Tibial nerve (tissue), 4 donors: Measurements from ENCODE around the gene MGMT.

Source experiments
- CTCF ChIP-seq, 5 experiments: fragments of 200-600 bp in 3 of 5; fragments of 450-650 bp in 2 of 5; sonication (generic) in 3 of 5; IDR thresholded peaks; one replicate each; pipeline ENCODE4 v1.5.1; 2016 to 2019; ENCODE audit warnings: antibody characterized with exemption in 5 of 5, mild to moderate bottlenecking in 3 of 5, moderate library complexity in 2 of 5
- EP300 ChIP-seq, 2 donors: sonication (generic); formaldehyde crosslinking; IDR thresholded peaks; one replicate each; pipeline ENCODE4 v1.6.1; 2017; ENCODE audit warnings: antibody characterized with exemption in 2 of 2, mild to moderate bottlenecking in 1 of 2
- POLR2A ChIP-seq, 2 donors: fragments of 450-650 bp; IDR thresholded peaks; one replicate each; pipeline ENCODE4 v1.6.1; 2017; ENCODE audit warnings: antibody characterized with exemption in 2 of 2, mild to moderate bottlenecking in 2 of 2, moderate library complexity in 2 of 2

DNA sequence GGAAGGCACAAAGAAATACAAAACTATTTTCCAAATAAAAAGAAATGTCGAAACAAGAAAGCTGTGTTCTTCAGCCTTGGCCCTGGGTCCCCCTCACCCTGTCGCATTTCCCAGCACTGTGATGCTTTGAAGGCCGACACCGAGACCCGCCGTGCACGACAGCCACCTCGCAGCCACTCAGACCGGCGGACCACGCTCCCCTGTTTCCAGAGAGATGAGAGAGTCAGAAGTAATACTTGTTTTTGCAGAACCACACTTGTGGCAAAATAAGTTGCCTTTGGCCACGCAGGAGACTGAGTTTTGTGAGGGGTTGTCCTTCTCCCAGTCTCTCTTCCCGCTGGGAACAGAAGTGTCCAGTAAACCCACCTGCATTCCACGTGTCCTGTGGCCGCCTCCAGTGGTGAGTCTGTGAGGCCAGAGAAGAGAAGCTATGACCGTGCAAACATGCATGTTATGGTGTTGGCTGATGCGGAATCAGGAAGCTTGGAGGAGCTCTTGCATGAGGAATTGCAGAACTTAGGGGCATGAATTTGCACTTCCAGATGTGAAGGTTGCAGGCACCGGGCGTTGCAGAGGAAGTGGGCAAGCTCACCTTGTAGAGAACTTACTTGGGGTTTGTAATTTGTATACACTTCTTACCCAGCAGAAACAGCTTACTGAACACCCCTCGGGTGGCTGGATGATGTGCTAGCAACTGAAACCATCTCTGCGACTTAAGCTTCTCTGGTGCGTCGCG is 302.5 kb downstream of the MGMT start:
- no peak for TF ChIP-seq POLR2A (IDR thresholded peaks at IDR 0.05)
- TF ChIP-seq CTCF (IDR thresholded peaks at IDR 0.05), result no peak
- TF ChIP-seq EP300 (IDR thresholded peaks at IDR 0.05), result no peak
